GM18499 (cell line): ENCODE measurements around the gene MRPS5.
A peak's percentile ranks its signal among the peaks of the same experiment; 100 is the strongest.
"Not testable (repeated sequence)": the region's sequence is repeated elsewhere in the genome, so short reads cannot be mapped to it uniquely, and the experiment has no call there.

ENCODE experiments used
- ATAC-seq: cut with Tn5 transposase; IDR thresholded peaks from one replicate; pipeline ENCODE4 v1.9.1; 2021; ENCODE audit warnings: moderate number of reproducible peaks; ENCODE audit not compliant: insufficient read depth, unreplicated experiment

MRPS5 gene

GRCh38 chr2:95121407-95122196, at the start of gene MRPS5:
Gene MRPS5, minus strand, starts transcription at chr2:95121808. Its CDS starts 17 bp downstream, at chr2:95121791.
- peak; percentile 87 for ATAC-seq

DNA sequence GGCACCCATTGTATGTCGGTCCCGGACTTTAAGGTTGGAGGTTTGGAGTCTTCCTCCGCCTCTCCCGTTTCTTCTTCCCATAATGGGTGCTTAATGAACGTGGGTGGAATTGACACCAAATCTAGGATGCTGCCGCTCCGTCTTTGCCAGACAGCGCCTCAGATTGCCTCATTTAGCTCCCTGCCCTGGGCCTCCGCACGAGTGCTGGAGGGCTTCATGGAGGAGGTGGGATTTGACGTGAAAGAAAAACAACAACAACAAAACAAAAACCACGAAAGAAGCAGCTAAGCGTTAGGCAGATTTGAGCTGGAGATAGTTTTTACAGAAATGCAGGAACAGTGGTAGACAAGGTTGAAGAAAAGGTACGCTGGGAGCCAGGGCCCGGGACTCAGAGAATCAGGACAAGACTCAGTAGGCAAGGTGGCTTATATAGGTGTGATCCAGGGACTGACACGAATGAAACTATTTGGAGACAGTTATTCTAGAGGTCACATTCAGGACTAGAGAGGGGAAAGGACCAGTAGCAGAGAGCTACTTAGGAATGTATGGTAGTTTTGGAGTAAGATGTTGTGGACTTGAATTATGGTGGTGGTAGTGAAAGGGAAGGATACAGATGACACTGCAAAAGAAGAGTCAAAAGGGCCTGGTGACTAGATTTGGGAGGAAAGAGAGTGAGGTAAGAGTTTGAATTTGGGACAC, 44.6 kb upstream of the MRPS5 start:
- ATAC-seq: no peak

GRCh38 chr2:95165371-95166064, 43.9 kb upstream of the MRPS5 start, which contains the start of gene ZNF2:
Gene ZNF2, plus strand, starts transcription at chr2:95165809. Its CDS starts 10,418 bp downstream, at chr2:95176227.
- peak; percentile 88 for ATAC-seq

GRCh38 chr2:95165030-95165370, 43.4 kb upstream of the MRPS5 start:
- ATAC-seq: no peak

DNA sequence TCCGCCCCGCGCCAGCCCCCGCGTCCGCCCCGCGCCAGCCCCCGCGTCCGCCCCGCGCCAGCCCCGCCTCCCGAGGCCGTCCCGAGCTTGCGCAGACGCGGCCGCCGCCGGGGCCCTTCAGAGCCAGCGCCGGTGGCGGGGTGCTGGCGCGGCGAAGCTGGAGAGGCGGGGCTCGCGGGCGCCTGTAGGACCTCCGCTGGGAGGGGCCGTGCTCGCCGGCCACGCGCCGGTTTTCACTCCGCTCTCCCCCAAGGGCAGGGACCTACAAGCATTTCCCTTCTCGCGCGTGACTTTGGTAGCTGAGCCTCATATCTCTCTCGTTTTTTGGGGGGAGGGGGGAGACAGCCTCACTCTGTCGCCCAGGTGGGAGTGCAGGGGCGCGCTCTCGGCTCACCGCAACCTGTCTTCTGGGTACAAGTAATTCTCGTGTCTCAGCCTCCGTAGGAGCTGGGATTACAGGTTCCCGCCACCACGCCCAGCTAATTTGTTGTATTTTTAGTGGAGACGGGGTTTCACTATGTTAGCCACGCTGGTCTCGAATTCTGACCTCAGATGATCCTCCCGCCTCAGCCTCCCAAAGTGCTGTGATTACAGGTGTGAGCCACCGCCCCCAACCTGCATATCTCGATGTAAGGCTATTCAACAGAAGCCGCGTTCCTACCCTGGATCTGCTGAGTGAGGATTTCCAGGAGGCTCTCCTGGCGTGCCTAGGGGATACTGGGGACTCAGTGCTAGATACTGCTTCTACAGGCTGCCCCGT, 38.3 kb upstream of the MRPS5 start, which contains the start of gene ZNF514:
Gene ZNF514, minus strand, starts transcription at position 159 of the 760 bp plus-strand sequence. CDS start 6,595 bp downstream, outside the sequence.
- no peak for ATAC-seq

DNA sequence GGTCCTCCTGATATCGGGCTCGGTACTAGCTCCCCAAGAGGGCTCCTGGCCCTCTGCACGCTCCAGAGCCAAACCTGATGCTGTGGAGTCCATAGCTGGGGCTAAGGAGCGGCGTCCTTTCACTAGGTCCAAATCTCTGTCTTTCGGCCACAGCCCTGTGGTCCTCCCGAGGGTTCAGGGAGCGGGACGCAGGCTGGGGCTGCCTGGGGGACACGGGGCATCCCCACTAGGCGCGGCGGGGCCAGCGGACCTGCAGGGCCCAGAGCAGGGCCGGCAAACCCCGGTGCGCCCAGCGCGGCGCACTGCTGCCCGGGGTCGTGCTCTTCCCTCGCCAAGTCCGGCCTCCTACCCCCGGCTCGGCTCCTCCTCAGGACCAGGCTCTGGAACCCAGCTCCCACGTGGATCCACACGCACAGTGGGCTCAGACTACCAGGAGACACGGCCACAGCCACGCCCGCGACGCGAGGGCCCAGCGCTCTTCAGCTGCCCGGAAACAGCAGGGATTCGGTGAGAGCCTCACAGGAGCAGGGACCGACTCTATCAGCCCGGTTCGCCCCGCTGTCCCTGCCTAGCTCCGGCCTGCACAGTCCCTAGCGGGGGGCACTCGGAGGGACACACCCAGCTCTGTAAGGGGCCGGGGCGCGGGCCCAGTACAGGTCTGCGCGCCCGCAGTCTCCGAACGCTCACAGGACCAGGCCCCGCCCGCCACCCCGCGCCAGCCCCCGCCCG, 37.4 kb upstream of the MRPS5 start:
- no peak for ATAC-seq

DNA sequence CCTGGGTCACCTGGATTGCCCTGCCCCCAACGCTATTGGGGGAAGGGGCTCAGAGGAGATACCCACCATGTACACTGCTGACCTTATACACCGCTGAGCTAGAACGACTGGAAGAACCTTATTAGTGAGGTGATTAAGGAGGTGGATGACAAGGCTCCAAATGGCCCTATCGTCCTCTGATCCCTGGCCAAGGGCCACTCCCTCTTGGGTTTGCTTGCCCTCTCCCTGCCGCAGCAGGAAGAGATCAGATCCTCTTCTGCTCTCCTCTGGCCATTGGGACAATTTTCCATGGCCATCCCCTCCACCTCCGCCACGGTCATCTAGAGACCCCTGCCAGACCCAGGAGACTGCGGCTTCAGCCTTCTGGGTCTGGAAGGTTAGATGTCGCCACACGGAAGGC, 36.8 kb upstream of the MRPS5 start:
- no peak for ATAC-seq

DNA sequence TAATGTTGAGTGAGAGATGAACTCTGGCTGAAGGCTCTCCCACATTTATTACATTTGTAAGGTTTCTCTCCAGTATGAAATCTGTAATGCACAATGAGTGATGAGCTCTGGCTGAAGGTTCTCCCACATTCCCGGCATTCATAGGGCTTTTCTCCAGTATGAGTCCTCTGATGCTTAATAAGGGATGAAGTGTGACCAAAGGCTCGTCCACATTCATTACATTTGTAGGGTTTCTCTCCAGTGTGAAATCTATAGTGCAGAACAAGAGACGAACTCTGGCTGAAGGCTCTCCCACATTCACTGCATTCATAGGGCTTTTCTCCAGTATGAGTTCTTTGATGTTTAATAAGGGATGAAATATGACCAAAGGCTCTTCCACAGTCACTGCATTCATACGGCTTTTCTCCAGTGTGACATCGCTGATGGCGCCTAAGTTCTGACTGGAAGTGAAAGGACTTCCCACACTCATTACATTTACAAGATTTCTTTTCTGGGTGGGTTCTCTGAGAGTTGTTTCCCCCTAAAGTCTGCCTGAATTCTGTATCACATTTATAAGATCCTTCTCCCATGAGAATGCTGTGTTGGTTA, 27.9 kb upstream of the MRPS5 start:
- ATAC-seq: no peak

DNA sequence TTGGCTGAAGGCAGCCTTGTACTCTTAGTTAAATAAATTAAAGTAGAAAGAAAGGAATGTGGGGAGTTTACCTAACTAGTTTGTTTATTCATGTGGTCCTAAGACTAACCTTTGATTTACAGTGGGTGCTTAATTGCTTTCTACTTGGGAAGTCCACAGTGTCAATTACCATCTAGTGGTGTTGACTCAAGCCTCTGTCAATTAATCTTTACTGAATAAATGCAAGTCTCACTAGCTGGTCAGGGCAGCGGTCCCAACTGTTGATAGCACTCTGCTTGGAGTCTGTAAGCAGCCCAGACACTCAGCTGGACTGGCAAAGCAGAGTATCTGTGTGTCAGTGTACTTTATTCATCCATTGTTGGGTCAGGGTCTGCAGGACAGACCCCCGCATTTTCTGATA, 22.2 kb upstream of the MRPS5 start:
- ATAC-seq: no peak

GRCh38 chr2:95138702-95139101, 17.1 kb upstream of the MRPS5 start:
- no peak for ATAC-seq

DNA sequence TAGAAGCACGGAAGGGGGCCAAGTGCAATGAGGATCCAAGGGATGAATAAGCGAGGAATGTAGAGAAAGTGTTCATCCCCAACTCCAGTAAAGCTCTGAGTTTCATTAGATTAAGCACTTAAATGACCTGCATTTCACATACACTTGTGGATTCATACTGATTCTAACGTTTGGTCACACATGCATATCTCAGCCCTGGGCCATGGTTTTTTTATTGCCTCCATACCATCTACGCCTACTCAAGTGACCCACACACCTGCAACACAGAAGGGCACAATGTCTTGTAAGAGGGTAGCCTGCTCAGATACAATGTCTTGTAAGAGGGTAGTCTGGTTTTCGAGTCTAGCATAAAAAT, 566 bp upstream of the MRPS5 start:
- no peak for ATAC-seq

DNA sequence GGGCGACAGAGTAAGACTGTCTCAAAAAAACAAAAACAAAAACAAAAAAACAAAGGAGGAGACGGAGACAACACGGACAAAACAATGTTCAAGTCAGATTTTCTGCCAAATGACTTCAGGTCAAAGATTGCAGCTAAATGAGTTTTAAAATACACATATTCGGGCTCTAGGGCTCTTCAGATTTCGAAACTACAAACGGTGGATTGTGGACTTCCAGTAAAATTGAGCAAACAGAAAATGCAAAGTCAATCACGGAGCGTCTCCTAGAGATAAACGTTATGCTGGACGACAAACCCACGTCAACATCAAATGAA, 558 bp downstream of the MRPS5 start:
- ATAC-seq: no peak

- peak; percentile 84 for ATAC-seq
These were observed 6.2 kb downstream of the MRPS5 start for GRCh38 chr2:95115418-95115817.

- ATAC-seq: no peak
These were observed 8.1 kb downstream of the MRPS5 start for GRCh38 chr2:95113464-95113863.

GRCh38 chr2:95110395-95110794, 11.2 kb downstream of the MRPS5 start:
- no peak for ATAC-seq

GRCh38 chr2:95109260-95109659, 12.3 kb downstream of the MRPS5 start:
- no peak for ATAC-seq

DNA sequence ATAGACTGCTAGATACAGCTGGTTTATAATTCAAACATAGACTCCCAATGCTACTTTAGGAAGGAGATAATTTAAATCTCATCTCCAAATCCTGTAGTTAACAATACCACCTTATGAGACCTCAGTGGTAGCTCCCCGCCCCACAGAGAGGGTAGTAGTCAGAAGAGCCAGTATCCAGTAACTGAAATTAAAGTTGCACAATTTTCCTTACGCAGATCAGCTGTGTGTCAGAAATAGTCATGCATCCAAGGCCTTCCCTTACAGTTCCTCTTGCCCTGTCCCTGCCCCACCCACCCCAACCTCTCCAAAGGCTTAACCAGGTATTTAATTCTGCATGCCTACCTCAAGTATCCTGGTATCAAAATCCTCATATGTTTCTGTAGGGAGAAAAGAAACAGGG, 15.5 kb downstream of the MRPS5 start:
- no peak for ATAC-seq

DNA sequence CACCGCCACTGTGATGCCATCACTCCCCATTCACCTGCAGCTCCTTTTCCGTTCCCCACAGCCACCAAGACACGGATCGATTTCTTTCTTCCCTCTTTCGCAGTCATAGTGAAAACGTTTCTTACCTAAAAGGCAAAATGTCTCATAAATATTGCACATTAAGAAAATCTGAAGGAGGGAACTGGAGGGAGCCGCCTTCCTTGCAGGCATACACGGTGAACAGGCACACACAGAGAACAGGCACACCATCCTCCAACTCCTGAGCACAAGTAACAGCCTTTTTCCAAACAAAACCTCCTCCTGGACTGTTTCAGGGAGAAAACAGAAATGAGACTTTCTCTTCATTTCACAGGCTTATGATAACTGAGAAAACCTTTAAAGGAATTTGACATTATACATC, 17.0 kb downstream of the MRPS5 start:
- ATAC-seq: no peak

GRCh38 chr2:95099910-95100309, 21.7 kb downstream of the MRPS5 start:
- ATAC-seq: no peak

GRCh38 chr2:95098273-95098672, 23.3 kb downstream of the MRPS5 start:
- ATAC-seq: not testable (repeated sequence)
